ENCODE measurements around the gene BROX.
"Not testable (repeated sequence)": the region's sequence is repeated elsewhere in the genome, so short reads cannot be mapped to it uniquely, and the experiment has no call there.

The BROX gene, protein sequence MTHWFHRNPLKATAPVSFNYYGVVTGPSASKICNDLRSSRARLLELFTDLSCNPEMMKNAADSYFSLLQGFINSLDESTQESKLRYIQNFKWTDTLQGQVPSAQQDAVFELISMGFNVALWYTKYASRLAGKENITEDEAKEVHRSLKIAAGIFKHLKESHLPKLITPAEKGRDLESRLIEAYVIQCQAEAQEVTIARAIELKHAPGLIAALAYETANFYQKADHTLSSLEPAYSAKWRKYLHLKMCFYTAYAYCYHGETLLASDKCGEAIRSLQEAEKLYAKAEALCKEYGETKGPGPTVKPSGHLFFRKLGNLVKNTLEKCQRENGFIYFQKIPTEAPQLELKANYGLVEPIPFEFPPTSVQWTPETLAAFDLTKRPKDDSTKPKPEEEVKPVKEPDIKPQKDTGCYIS

DNA sequence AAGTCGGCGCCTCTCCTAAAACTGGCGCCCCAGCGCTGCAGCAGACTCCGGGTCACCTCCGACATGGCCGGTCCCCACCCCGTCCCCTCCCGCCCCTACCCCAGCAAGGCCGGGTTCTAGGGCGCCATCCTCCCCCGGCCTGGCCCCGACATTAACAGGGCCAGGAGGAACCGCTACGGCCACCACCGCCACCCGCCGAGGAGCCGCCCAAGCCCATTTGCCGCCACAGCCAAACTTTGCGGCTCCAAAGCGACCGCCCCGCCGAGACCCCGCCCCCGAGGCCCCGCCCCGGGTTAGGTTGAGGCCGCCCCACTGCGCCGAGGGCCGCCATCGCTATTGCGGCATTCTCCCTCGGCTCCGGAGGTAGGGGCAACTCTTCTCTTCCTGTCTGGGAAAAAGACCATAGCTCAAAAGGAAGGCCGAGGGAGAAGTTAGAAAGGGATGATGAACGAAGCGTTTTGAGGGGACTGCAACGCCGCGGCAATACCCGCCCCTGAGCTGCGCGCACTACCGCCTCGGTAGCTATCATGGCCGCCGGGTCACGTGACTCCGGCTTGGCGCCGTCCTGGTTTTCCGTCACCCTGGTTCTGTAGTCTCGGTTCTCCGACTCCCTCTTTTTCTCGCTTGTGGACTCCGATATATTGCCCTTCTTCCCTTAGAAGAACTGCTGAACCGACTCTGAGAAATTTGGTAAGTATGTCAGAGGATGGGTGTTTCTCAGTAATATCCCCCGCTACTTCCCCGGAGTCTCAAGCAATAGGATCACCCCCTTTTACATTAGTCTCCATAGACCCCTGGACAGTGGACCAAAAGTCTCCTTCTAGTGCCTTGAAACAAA lies at the start of gene BROX, which contains the start of gene AIDA:
TSS of gene BROX (plus strand) at position 312 of the 838 bp plus-strand sequence. CDS start 3,136 bp downstream, outside the sequence.
TSS of gene AIDA (minus strand) at position 239 of the 838 bp plus-strand sequence. CDS start at position 65, 174 bp downstream.
- DNase-seq (ENCODE audit: low read depth) = peak; percentile 97

DNA sequence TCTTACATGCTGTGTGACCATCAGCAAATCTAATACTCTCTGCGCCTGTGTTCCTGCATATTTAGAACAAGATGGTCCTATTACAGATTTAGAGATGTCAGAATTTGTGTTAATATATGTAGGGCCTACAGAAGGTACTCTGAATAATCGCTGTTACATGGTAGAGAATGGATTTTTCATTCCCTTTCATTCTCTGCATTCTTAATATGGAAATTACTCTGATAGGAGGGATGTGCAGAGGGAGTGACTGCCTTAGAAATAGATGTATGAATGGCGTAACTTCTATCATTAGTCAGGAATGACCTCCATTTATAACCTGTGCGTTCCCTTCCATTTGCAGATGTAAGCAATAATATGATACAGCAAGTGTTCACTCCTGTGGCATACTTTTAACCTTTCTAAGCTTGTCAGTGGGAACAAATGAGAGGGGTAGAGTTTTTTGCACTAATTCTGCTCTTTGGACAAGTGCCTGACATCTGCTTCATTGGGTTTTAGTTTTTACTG lies 48.9 kb upstream of the BROX start:
- DNase-seq (ENCODE audit: low read depth) = no peak

GRCh38 chr1:222665964-222666363 lies 46.4 kb upstream of the BROX start:
- no peak for DNase-seq (ENCODE audit: low read depth)

DNA sequence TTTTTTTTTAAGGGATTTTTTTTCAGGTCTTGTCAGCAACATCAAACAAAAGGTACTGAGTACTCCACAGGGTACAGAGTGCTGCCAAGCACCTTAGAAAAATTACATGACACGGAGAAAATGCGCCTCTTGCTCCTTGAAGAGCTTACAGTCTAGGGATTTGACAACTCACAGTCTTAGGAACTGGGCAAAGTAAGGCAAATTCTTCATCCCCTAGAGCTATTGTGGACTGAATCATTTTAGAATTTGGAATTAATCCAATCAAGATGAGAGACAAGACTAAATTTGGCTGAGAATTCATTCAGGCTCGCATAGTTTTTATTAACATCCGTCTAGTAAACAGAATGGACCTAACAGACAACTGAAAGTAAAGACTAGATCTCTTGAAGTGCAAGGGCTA lies 44.2 kb upstream of the BROX start:
- DNase-seq (ENCODE audit: low read depth) = not testable (repeated sequence)

- DNase-seq (ENCODE audit: low read depth) = not testable (repeated sequence)
These were observed 43.3 kb upstream of the BROX start for GRCh38 chr1:222669107-222669506.

DNA sequence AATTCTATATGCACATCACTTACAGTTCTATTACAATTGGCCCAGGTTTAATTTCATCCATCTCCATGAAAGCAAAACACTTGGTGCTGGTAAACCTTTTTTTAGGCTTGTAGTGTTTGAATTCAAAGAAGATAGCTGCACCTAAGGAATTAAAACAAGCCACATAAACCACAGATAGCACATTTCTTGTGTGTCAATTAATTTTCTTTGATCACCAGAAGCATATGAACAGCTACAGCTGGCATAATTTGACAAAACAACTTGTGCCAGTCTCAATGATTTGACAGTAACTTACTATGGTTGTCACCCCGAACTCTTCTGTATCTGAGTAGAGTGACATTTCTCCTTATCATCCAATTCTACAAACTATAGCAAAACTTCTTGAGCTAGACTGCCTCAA lies 42.3 kb upstream of the BROX start:
- no peak for DNase-seq (ENCODE audit: low read depth)

- DNase-seq (ENCODE audit: low read depth) = no peak
These were observed 32.3 kb upstream of the BROX start for GRCh38 chr1:222680080-222680479.

DNA sequence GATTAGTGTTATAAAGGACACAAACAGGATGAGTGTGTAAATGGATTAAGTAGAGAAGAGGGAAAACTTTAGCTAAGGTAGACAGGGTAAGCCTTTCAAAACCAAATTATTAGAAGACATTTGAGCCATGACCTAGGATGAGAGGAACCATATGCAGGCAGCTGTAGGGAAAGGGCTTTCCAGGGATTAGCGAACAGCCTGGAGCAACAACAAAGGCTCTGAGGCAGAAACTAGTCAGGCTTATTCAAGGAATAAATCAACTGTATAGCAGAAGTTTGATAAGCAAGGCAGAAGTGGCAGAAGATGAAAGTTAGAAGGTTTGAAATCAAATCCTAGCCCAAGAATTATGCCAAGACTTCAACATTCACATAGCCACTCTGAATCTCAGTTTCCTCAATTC lies 21.3 kb upstream of the BROX start:
- no peak for DNase-seq (ENCODE audit: low read depth)

GRCh38 chr1:222694927-222695326 lies 17.4 kb upstream of the BROX start:
- no peak for DNase-seq (ENCODE audit: low read depth)

DNA sequence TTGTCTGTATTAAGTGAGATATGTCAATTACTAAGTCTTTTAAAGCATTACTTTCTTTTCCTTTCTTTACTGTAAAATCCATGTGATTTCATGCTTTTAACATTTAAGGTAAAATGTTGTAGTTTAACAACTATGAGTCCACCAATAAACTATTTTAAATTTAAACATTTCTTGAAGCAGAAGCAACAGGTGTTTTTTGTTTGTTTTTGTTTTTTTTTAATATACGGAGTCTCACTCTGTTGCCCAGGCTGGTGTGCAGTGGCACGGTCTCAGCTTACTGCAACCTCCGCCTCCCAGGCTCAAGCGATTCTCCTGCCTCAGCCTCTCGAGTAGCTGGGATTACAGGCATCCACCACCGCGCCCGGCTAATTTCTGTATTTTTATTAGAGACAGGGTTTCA lies 15.6 kb upstream of the BROX start:
- DNase-seq (ENCODE audit: low read depth) = no peak

DNA sequence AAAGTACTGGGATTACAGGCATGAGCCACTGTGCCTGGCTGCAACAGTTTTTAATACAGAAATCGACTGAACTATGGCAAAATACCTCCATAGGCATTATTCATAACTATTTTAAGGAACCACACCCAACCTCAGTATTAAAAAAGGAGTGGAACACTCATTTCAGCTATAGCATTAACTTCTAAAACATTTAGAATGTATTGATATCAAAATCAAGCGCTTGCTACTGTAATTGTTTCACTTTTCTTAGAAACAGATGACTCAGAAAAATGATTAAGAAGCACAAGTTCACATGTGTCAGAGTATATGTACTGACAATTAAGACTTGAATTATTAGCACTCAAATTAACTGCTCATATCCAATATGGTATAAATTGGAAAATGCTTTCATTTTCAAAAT lies 15.2 kb upstream of the BROX start:
- no peak for DNase-seq (ENCODE audit: low read depth)

DNA sequence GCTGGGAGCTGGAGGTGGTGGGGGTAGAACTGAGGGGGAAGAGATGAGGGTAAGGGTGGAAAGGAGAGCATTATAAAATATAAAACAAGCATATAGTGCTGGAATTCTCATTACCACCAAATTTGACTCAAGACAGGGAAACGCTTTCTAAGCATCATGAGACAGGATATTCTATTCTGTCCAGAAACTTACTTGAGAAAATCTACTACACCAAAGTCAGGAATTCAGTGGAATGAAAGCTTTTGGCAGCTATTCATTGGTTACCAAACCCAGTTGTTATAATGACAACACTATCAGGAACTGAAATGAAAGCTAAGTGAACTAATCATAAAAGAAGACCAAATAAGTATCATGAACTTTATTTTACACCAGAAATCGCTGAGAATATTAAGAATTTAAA lies 14.5 kb upstream of the BROX start:
- DNase-seq (ENCODE audit: low read depth) = no peak

- no peak for DNase-seq (ENCODE audit: low read depth)
These were observed 10.2 kb upstream of the BROX start for GRCh38 chr1:222702210-222702609.

DNA sequence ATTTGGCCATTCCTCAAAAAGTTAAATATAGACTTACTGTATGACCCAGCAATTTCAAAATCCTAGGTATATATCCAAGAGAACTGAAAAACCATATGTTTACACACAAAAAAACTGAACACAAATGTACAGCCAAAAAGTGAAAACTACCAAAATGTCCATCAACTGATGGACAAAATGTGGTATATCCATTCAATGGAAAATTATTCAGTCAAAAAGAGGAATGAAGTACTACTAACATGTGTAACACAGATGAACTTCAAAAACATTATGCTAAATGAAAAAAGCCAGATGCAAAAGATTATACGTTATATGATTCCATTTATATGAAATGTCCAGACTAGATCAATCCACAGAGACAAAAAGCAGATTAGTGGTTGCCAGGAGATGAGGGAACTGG lies 8.1 kb upstream of the BROX start:
- DNase-seq (ENCODE audit: low read depth) = no peak

- DNase-seq (ENCODE audit: low read depth) = no peak
These were observed 5.5 kb upstream of the BROX start for GRCh38 chr1:222706815-222707214.

GRCh38 chr1:222709700-222710153 lies 2.6 kb upstream of the BROX start:
- no peak for DNase-seq (ENCODE audit: low read depth)

- peak; percentile 48 for DNase-seq (ENCODE audit: low read depth)
These were observed 778 bp upstream of the BROX start for GRCh38 chr1:222711319-222712252.

DNA sequence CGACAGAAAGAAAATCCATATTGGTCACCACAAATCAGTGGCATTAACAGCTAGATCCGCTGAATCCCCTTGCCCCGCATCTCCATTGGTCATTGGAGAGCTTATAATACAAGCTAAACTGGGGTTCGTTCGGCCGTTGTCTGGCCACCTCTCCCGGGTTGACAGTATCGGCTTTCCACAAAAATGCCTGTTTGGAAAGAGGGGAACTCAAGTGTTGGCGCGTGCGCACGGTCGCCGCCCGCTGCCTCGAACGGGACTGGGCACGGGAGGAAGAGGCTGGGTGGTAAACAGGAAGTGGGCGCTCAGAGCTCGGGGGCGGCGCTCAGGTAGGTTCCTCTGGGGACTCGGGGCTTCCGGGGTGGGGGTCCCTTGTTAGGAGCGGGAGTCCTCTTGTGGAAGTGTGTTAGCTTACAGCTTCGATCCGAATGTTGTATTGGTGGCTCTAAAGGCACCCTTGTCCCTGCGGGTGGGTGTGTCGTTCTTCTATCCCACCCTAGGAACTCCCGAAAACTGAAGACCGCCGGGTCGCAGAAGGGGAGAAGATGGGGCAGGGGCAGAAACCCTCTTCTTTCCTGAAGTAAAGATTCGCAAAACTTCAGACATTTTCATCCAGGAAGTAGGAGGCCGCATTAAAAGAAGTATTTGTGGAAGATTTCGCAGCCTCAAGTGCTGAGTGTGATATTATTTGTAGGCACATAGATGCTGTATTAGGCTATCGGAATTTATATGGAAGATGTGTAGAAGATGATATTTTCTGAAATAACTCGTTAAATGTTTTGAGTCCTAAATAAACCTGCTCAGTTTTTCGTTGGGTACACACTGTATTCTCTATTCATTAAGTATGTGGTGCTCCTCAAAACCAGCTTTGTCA lies 962 bp downstream of the BROX start:
- DNase-seq (ENCODE audit: low read depth) = peak; percentile 85

DNA sequence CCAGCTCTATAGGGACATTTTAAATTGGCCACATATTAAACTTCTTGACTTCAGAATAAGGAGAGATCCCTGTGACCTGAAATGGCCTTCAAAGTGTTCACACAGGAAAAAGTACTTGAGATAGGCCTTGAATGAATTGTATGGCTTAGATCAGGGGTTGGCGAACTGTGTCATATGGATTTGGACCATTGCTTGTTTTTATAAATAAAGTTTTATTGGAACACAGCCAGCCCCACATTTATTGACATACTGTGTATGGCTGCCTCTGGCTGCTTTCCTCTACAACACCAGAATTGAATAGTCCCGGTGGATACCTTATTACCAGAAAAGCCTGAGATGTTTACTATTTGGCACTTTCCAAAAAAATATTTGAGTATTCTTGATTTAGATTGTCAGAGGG lies 4.0 kb downstream of the BROX start:
- no peak for DNase-seq (ENCODE audit: low read depth)

DNA sequence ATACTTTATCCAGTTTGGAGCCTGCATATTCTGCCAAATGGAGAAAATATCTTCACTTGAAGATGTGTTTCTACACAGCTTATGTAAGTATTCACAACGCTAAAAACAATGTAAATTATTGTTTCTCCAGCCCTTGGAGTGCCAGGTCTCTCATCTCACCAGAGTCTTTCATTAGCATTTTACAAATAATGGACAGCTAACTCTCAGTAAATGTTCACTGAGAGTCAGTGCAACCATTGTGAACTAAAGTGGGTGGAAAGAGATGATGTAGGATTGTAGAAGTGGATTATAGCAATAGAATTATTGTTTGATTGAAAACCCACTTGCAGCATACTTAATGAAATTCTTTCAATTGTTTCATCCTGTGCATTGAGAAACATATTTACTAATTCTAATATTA lies 16.4 kb downstream of the BROX start:
- DNase-seq (ENCODE audit: low read depth) = no peak

- DNase-seq (ENCODE audit: low read depth) = no peak
These were observed 18.5 kb downstream of the BROX start for GRCh38 chr1:222730866-222731265.
